Erythroblast (primary cell): ENCODE data around the gene SNRNP35.

Experiments
- GATA1 ChIP-seq: IDR thresholded peaks from 2 replicates; pipeline ENCODE4 v1.6.1; 2011; ENCODE audit warnings: low read depth, mild to moderate bottlenecking, control low read depth, low read length, moderate library complexity
- POLR2A ChIP-seq: IDR thresholded peaks from 2 replicates; pipeline ENCODE4 v1.6.1; 2011; ENCODE audit warnings: mild to moderate bottlenecking, low read length

- no peak for TF ChIP-seq POLR2A
- no peak for TF ChIP-seq GATA1
Measured at GRCh38 chr12:123442774-123443173, 15.2 kb upstream of the SNRNP35 start.
